ENCODE data around the gene NODAL.

- TF ChIP-seq CTCF (conservative IDR thresholded peaks at IDR 0.05; ENCODE audit: low read depth, low read length) (no peak), SMC3 (IDR thresholded peaks at IDR 0.05; ENCODE audit: low read depth, low read length) (no peak)
Observed at GRCh38 chr10:70432101-70432500, 9.4 kb downstream of the NODAL start.

All from IMR-90 (cell line).